GF-D8 (cell line): ENCODE results near the gene TP53I11.

Experiments used
- DNase-seq: peaks from one replicate; lab custom pipeline; 2025; lab: John Stamatoyannopoulos, UW

The TP53I11 gene

DNA sequence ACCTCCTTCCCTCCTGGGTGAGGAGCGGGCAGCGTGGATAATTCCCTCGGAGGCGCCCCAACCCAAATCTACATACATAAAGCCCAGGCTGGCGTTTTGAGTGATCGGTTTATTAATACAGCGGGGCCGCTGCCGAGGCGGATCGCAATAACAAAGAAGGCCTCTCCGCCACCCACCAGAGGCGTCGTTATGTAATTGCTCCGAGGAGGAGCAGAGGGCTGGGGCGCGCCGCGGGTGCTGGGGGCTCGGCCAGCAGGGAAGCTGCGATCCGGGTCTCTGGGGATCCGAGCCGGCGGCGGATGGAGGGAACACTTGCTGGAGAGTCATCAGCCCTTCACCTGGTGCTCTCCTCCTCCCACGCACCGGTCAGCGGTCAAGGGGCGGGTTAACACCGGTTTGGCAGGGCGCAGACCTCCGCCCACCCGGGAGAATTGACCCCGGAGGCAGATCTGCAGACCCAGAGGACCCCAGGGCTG lies 6.4 kb upstream of the TP53I11 start:
- DNase-seq, result no peak

DNA sequence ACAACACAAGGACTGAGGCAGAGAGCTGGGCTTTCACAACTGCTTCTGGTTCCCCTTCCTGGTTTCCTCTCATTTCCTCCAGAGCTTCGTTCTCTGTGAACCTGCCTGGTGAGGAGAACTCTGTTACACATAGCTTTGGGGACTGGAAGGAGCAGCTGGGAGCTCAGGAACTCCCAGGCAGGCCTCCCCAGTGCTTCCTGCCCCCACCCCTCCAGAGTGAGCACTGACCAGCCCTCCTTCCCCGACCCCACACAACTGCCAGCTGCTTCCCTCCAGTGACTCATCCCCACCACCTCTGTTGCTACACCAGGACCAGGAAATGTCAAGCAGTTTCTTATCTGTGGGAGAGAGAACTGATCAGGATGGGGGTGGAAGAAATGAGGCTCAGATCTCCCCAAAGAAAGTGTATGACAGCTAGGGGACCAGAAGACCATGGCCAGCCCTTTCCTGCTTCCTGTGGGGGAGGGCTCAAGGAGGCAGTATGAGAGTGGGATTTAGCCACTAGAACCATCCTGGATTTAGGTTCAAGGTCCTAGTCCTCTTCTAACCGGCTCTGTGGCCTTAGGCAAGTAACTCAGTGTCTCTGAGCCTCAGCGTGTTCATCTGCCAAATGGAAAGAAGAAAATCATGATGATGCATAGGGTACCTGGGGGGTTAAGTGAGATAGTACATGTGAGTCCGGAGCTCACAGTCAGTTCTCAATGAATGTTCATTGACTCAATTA lies 4.5 kb upstream of the TP53I11 start:
- DNase-seq, result peak; percentile 65

DNA sequence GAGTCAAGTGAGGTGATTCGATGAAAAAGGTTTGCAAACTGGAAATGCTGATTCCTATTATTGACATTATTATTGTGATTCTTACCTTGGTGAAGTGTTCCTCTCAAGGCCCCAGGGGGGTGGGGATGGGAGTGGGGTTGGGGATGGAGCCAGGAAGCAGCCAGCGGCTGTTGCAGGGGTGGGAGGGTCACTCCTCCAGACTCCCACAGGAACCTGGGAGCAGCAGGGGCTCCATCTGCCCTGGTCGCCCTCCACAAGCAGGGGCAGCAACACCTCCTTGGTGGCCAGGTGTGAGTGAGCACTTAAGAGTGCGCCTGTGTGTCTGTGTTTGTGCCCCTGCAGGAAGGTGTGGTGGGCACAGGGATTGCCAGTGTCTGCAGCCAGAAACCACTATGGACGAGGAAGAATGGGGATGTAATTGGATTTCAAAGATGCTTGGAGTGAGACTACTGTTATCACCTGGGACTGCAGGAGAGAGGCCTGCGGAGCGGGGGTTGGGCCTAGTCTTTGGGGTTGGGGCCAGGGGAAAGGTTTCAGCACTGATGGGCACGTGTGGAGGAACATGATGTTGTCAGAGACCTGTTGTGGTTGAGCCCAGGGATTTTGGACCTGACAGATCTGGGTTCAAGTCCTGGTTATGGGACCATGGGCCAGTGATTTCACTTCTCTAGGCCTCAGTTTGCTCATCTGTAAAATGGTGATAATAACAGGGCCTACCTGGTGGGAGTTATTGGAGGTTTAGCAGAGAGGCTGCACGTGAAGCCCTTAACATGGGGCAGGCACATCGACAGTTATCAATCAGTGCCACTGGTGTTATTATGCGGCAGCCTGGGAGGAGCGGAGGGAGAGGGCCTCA lies 3.6 kb upstream of the TP53I11 start:
- DNase-seq, result no peak

DNA sequence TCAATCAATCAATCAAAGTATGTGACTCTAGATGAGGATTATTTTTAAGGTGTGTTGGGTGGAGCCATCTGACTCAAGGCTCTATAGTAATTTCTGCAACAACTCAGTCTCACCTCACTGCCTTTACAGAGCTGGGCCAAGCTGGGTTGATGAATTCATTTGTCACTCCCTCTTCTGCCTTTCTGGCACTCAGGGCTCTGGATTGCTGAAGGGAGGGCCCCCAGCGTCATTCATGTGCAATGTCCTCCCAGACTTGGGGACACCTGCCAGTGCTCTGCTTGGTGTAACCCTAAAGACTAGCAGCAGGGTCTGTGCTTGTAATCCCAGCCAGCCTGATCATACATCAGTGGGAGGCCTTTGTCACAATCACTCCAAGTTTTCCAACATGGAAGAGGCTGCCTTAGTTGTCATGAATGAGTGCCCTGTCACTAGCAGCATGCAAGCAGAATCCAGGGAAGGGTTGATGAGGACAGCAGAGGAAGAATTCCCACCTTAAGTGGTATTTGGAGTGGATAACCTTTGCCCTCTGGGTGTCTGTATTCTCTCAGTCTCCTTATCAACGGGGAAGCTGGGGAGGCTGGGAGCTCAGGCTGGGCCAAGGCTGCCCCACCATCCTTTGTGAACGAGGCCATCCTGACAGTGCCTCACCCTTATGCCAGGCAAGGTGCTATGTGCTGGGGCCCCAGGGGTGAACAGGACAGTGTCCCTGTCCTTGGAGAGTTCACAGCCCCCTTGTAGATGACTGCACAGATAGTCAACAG lies 2.0 kb upstream of the TP53I11 start:
- DNase-seq, result no peak

DNA sequence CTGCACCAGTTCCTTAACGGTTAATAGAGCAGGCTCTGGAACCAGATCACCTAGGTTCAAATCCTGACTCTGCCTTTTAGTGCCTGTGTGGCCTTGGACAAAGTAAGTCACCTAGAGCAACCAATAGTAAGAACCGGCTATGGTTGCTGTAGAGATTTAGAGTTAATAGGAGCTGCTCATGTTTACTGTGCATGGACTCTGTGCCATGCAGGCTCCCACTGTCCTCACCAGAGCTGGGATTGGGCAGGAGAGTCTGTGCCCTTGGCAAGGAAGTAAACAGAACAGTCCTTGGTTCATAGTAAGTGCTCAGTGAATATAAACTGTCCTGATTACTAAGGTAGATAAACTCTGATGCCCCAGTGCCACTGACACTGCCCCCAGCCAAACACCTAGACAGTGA lies 1.4 kb upstream of the TP53I11 start:
- DNase-seq, result no peak

DNA sequence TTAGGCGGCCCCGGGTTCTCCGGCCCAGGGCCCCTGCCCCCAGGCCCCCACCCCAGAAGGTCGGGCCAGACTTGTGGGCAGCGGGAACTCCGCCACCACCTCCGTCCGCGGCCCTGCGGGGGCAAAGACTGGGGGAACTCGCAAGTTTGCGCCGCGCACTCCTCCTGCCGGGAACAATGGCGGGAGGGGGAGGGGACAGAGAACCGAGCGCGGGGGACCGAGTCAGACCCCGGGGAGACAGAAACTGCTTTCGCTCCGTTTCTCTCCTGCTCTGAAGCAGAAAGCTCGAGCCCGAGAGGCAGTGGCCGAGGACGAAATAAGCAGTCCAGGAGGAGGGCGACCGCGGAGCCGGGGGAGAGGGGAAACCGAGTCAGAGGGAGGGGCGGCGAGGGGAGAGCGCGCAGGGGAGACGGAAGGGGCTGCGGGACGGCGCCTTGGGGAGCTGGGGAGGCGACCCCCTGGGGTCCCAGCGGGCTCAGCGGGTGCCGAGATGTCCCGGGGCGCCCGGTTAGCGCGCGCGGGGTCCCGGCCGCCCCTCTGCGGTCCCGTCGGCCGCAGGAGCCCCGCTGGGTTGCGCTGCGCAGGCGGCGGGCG lies 555 bp downstream of the TP53I11 start:
- DNase-seq, result no peak

DNA sequence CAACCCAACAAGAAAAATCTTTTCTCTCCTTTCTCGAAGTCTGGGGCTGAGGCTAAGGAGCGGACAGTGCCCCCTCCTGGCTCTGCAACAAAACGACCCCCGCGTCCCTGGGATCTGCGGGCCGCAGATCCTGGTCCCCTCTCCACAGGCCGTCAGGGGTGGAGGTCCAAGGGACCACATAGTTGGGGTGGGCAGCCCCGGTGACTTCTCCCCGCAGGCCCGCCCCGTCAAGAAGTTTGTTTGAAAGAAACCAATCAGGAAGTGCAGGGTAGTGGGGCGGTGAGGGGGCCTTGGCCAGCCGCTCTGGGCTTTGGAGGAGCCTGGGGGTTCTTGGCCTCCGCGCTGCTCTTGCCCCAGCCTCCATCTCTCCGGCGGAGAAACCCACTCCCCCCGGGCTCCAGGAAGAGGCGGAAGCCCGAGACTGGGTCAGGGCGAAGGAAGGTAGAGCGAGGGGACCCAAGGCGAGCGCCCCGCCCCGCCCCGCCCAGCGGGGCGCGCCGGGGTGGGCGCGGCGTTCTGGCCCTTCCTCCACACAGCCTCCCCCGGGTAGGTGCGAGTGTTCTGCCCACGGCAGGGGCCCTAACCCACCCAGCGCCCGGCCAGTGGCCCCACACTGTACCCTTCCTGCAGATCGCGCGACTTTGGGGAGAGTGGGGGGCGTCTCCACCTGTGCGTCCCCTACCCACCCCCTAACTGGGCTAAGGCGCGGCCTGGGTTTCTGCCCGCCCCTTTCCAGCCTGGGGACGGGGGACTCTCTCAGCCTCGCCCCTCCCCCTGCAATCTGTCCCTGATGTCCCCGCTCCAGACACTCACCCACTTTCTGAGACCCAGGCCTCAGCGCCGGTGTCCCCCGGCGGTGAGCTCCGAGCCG lies 1.3 kb downstream of the TP53I11 start:
- no peak for DNase-seq

DNA sequence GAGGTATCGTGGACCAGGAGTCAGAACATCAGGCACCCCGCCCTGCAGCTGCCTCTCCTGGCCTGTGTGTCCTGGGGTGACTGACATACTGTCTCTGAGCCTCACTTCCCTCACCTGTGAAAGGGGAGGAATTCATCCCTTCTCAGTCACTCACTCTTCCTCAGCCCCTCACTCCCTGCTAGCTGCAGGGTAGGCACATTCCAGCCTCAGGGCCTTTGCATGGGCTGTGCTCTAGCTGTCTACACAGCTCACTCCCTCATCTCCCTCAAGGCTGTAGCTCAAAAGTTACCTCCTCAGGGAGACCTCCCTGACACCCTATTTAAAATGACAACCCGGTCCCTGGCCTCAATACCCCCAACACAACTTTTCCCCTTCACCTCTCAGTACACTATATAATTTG lies 2.5 kb downstream of the TP53I11 start:
- DNase-seq, result no peak

DNA sequence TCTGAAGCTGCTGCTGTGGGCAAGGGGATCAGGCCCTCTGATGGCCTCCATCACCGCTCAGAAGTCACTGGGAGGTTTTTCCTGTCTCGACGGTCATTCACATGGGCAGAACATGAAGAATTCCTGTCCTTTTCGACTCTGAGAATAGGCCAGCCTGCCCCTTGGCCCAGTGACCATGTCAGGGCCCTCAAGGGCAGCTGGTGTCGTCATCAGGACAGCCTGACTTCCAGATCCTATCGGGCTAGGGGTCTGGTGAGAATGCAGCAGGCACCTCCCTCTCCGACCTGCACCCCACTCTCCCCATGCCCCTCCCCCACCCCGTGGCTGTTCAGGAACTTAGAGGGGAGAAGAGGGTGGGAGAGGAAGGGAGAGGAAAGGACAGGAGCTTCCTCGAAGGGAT lies 3.6 kb downstream of the TP53I11 start:
- no peak for DNase-seq

DNA sequence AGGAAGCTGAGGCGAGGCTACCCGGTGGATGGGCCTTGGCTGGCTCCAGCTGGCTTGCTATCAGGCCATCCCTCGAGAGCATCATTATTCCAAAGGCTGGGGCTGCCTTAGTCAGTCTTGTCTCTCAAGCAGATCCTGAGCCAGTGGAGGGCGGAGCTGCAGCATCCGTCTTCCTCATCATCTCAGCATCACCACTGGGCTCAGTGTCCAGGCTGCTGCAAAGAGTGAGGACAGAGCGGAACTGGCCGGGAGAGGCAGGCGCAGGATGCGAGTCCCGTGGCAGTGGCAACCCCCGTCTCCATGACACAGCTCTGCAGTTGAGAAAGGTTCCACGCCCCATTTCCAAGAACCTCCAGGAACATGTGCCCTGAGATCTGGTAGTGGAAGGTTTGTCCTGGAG lies 4.4 kb downstream of the TP53I11 start:
- no peak for DNase-seq

DNA sequence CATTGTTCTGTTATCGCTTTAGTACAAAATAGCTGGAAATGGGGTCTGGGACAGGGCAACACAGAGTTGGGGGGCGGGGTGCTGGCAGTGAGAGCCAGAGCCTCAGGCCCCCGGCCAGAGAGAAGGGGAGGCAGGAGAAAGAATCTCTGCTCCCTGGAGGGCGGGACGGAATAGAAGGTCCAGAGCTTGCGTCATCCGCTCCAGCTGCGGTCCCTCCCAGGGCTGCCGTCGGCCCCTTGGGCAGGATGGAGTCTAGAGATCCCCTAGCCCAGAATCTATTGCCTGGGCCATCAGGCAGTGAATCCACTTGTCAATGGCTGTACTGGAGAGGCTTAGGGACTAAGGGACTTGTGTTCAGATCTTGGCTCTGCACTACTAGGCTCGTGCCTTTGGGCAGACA lies 5.0 kb downstream of the TP53I11 start:
- no peak for DNase-seq

DNA sequence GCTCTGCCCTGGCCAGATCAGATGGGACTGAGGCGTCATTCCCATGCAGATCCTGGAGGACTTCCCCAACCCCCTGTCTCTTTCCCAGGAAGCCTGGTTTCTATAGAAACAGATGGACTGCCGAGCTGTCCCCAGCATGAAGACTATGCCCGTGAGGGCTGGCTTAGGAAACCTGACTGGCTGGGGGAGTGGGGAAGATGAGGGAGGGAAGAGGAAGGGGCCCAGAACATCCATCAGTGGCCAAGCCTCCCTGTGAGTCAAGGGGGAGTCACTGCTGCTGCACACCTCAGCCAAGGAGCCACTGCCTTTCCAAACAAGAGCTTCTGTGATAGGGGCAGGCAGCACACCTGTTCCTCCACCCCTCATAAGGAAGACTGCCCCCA lies 5.8 kb downstream of the TP53I11 start:
- DNase-seq, result no peak

DNA sequence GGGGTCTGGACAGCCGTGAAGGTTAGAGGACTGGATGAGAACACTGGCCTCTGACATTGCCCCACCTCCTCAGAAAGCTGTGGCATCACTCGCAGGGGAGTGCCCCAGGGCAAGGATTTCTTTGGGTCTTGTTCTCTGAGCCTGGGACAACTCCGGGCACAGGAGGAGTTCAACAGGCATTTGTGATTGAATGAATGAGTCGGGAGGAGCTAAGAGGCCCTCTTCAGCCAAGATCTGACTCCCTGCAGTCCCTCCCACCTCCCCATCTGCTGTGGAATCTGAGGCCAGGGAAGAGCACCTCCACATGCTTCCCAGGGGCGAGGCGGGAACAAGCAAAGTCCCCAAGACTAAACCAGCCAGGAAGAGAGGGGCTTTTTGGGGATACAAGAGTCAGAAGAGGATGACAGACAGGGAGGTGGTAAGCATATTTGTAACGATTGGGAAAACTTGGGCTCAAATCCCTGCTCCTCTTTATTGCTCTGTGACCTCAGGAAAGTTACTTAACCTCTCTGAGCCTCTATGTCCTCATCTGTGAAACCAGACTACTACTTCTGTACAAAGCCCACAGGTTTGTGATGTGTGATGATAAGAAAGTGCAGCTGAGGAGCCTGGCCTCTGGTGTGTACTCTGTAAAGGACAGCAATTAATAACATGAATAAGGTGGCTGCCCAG lies 6.4 kb downstream of the TP53I11 start:
- no peak for DNase-seq

DNA sequence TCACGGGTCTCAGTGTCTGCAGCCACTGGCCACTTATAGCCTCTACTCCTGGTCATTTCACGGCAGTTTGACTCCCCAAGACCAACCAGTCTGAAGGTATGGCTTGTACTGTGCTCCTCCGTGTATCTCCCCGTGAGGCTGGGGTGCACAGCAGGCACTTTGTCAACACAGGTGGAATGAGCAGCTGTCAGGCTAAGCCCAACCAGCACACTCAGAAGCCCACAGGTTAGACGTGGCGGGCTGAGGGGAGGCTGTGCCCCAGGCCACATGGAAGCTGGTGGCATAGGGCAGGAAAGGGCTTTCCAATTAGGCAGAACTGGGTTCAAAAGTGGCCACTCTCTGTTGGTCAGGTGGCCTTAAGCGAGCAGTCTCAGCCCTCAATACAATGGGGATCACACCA lies 7.0 kb downstream of the TP53I11 start:
- no peak for DNase-seq

DNA sequence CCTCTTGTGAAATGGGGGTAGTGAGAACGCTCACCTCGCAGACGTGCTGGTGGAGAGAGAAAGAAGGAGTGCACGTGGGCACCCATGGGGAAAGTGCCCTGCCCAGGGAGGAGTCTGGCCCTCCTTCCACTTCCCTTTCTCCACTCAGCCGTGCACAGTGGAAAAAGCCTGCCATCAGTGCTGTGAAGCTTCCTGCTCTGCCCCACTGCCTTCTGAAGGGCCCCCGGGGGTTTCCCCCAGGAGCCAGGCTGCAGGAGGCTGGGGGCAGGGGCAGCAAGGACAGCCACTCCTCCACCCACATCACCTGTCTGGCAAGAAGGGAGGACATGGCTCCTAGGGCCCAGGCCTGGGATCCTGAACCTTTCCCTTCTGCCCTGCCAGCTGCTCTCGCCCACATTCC lies 7.6 kb downstream of the TP53I11 start:
- no peak for DNase-seq

DNA sequence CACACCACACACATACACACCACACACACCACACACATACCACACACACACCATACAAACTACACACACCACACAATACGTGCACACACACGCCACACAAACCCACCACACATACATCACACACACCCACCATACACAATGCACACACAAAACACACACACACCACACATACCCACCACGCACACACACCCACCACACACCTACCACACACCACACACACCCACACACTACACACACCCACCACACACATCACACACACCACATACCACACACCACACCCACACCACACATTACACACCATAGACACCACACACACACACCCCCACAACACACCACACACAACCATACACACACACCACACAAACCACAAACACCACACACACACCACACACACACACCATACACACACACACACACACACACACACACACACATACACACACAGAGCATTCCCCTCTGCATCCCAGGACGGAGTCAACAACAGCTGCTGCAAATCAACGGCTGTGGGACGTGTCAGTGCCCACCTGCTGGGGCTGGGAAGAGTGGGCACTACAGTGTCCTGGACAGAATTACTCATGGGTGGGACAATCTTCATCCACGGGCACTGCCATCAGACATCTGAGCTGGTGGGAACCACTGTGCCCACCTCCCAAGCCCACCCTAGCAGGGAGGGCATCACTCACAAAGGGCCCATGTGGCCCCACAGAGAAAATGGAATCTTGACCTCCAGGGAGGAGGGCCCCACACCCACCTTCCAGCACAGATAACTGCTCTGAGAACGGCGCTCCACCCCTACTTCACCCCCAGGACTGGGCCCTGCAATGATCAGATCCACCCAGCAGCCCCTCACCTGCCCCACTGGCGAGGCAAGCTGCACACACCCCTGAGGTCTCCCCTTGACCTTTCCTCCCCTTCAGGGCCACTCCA lies 8.4 kb downstream of the TP53I11 start:
- DNase-seq, result no peak

DNA sequence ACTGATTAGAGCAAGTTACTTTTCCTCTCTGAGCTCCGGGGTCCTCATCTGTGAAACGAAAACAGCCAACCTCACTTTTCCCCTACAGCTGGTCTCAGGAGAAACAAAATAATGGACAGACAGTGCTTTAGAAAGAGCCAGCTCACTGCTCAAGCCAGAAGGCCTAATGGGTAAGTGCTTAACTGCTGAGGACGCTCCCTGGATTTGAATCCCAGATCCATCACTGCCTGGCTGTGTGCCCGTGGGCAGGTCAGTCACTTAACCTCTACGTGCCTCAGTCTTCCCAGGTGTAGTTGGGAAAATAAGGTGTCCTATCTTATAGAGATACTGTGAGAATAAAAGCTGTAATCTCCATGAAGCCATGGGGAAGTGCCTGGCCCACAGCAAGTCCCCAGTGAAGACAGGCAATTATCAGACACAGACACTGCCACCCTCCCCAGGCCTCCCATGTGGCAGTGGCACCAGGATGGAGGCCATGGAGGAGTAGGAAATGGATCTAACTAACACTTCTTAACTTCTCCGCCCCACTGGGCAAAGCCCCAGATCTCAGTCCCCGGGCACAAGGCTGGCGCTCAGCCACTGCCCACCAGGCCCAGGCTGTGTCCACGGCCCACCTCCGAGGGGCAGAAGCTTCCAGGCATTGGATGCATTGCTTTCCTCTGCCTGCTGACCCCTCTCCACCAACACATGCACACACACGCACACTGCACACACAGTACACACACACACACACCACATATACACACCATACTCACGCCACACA lies 9.2 kb downstream of the TP53I11 start:
- DNase-seq, result no peak

DNA sequence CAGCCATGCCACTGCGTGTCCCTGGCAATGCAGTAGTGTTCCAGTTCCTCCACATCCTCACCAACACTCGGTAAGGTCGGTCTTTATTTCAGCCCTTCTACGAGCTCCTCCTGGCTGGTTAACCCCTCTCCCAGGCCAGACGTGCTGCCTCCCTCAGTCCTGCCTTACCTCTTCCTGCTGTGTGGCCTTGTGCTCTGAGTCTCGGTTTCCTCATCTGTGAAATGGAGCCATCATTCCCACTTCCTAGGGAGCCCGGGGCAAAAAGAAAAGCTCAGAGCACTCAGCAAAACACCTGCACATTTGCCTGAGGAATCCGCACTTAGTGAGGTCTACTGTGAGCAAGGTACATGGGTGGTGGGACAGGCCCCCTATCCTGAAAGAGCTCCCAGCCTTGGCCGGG lies 9.8 kb downstream of the TP53I11 start:
- DNase-seq, result no peak

DNA sequence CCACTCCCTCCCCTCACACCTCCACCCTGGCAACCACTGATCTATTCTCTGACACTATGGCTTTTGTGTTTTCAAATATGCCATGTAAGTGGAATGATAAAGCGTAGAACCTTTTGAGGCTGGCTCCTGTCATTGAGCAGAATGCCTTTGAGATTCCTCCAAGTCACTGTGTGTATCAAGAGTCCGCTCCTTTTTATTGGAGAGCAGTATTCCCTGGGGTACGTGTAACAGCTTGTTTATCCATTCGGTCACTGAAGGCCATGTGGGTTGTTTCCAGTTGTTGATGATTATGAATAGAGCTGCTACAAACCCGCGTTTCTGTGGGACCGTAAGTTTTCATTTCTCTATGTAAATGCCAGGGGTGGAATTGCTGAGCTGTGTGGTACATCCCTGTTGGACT lies 10.3 kb downstream of the TP53I11 start:
- no peak for DNase-seq
